AG09309 (cell line): Measurements from ENCODE around the gene NPSR1.
"Not testable (repeated sequence)": the region's sequence is repeated elsewhere in the genome, so short reads cannot be mapped to it uniquely, and the experiment has no call there.

Source experiments
- DNase-seq: peaks from one replicate; pipeline ENCODE4 v3.0.0-alpha.2; 2010; ENCODE audit warnings: low read depth
- H3K4me3 ChIP-seq: 2 replicates; pipeline ENCODE4 v1.5.1; 2011; ENCODE audit warnings: mild to moderate bottlenecking, low read depth, low read length, moderate library complexity; ENCODE audit not compliant: control insufficient read depth
- TF ChIP-seq, protein P1 (sequence below): IDR thresholded peaks from 2 replicates; pipeline ENCODE4 v1.5.1; 2011; ENCODE audit warnings: mild to moderate bottlenecking, low read depth, low read length, inconsistent platforms; ENCODE audit not compliant: insufficient read depth, control insufficient read depth; ENCODE audit errors: missing control alignments

The NPSR1 gene

DNA sequence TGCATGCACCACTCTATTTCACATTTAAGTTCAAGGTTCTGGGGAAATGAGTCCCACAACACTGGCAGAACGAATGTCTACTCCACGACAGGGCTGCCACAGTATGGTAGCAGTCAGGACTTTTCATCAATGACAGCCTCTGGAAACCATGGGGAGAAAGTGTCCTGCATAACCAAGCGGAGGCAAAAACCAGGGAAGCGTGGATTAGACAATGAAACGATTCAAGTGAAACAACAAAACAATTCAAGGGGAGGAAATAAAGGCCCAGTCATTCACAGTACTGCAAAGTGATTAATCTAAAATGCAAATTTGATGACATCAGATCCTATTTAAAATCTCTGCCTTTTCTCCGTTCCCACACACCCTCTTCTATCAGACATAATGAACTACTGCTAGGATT, 211.0 kb downstream of the NPSR1 start:
- no peak overlapping the region for H3K4me3 ChIP-seq
- DNase-seq, result no peak
- TF ChIP-seq, protein P1, sequence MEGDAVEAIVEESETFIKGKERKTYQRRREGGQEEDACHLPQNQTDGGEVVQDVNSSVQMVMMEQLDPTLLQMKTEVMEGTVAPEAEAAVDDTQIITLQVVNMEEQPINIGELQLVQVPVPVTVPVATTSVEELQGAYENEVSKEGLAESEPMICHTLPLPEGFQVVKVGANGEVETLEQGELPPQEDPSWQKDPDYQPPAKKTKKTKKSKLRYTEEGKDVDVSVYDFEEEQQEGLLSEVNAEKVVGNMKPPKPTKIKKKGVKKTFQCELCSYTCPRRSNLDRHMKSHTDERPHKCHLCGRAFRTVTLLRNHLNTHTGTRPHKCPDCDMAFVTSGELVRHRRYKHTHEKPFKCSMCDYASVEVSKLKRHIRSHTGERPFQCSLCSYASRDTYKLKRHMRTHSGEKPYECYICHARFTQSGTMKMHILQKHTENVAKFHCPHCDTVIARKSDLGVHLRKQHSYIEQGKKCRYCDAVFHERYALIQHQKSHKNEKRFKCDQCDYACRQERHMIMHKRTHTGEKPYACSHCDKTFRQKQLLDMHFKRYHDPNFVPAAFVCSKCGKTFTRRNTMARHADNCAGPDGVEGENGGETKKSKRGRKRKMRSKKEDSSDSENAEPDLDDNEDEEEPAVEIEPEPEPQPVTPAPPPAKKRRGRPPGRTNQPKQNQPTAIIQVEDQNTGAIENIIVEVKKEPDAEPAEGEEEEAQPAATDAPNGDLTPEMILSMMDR, result no peak

DNA sequence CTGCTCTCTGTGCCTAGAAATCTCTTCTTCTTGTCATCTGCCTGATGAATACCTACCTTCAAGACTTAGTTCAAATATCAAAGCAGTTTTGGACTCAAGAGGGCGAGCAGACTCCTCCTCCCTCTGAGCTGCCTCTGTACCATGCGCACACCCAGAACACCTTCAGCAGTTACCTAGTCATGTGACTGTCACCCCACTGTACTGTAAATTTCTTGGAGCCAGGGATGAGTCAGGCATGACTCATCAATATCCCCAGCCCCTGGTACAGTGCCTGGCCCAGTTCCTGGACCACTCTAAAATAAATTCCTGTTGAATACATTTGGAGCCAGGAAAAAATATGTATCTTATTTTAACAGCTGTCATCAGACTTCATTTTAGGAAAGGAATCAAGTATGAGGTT, 212.0 kb downstream of the NPSR1 start:
- H3K4me3 ChIP-seq, DNase-seq: not testable (repeated sequence)

DNA sequence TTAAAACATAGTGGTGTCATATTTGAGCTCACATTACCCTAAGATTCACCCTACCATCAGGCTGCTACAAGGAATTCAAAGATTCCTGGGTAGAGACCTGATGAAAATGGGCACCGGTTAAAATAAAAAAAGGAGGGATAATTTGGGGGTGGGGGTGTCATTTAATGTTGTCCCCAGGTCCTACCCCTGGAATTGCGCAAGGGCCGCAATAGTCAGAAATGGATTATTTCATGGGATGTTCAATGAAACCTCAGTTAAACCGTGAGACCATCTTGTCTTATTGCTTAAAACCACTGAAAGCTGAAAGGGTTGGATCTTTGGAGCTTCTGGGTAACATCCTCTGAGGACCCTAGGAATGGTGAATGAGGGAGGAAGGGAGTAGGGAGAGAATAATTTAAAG, 216.3 kb downstream of the NPSR1 start:
- H3K4me3 ChIP-seq, DNase-seq: not testable (repeated sequence)

DNA sequence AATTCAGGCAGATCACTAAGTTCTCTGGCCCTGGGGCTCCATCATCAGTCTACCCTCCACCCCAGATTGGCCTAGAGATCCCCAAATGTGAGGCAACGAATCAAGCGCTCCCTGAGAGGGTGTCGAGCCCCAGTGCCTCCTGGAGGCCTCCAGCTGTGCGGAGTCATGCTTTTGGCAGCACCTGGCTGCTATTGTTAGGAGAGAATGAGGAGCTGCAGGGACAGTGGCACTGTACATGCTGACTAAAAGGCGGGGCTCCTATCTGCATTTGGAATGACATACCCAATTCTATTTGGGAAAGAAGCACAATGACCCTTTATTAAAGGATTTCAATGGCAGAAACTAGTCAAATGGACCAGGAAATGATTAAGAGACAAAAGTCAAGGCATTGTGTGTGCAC, 217.5 kb downstream of the NPSR1 start:
- TF ChIP-seq, protein P1, result no peak
- H3K4me3 ChIP-seq, result no peak overlapping the region
- DNase-seq, result no peak

DNA sequence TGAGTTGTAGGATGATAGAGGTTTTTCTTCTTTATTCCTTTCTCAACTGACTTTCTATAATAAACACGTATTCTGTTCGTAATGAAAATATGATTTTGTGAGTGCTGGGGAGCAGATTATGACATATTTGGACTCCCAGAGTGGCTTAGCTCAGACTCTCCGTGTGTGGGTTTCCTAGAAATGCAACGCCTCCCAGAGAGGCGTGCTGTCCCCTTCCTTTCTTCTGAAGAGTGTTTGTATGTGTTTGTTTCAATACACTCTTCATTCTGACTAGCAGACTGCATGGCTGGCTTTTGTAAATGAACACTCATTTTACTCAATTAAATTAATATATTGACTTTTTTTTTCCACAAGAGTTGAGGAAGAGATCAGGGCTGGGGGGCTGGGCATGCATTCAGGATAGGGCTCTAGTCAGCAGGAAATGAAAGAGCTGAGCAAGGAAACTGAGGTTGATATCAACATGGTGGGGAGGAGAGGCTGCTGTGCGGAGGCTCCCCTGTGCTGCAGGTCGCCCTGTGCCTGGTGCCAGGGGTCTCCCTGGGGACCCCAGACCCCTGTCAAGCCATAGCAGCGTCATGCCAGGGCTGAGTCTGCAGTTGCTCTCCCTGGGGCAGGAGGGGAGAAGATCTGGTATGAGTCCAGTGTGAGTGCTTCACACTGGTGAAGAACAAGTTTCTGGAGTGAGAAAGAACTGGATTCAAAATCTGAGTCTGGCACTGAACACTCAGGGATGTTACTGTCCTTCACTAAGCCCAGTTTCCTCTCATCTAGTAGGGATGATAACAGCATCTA, 221.1 kb downstream of the NPSR1 start:
- H3K4me3 ChIP-seq, DNase-seq: not testable (repeated sequence)

DNA sequence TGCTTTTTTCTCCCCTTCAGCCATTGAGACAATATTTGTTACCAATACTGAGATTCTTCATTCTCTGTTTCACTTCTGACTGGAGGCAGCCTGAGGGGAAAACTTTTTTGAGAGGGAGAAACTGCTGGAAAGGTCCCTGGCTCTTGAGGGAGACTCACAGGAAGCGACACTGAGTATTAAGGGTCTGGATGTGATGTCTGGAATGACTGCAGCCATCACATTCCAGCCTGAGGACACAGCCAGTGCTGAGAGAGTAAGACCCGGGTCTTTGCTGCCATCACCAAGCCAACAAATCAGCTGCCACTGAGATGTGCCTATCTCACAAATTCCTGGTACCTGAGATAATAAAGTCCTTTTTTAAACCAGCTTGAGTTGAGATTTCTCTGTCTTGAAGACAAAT, 221.9 kb downstream of the NPSR1 start:
- TF ChIP-seq, protein P1, result no peak
- H3K4me3 ChIP-seq, result no peak overlapping the region
- no peak for DNase-seq

DNA sequence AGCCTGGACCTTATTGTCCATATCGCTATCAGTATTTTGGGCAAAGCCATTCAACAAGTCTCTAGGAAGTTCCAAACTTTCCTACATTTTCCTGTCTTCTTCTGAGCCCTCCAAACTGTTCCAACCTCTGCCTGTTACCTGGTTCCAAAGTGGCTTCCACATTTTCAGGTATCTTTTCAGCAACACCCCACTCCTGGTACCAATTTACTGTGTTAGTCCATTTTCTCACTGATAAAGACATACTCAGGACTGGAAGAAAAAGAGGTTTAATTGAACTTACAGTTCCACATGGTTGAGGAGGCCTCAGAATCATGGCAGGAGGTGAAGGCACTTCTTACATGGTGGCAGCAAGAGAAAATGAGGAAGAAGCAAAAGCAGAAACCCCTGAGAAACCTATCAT, 225.8 kb downstream of the NPSR1 start:
- H3K4me3 ChIP-seq, DNase-seq: not testable (repeated sequence)

DNA sequence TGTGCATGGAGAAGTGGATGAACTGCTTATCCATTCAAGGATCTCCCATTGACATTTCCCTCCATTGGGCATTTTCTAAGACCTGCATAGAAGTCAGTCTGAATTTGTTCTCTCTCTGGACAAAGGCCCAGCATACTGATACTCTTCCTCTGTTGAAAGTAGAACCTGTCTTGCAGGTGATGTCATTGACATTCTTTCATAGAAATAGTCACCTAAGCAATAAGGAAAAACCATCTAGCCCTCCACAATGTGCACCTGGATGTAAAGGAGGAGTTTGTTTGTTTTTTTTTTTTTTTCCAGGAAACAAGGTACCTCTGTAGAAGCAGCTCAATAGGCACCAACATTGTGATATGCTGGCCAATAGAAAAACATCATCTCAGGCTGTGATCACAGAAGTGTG, 228.8 kb downstream of the NPSR1 start:
- TF ChIP-seq, protein P1, result no peak
- no peak overlapping the region for H3K4me3 ChIP-seq
- no peak for DNase-seq

DNA sequence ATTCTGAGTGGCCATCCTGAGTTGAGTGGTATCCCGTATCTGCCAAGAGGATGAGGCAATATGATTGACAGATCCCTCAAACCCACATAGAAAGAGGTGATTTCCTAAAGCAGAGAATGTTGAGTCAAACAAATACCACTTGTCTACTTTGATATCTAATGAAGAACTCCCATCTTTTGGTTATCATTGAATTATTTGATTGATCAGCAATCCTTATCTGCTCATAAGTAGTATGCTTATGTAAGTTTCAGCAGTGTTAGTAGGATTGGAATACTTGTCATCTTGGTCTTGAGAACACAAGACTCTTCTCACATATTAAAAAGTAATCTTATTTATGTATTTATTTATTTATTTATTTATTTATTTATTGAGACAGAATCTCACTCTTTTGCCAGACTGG, 231.9 kb downstream of the NPSR1 start:
- H3K4me3 ChIP-seq, result no peak overlapping the region
- TF ChIP-seq, protein P1, result no peak
- no peak for DNase-seq
